ENCODE results near the gene MTERF4. TPM values are rescaled to one million over a fixed set of nuclear protein-coding genes. Genes with fewer than 3 reads are reported as not detected.
A peak's percentile ranks its signal among the peaks of the same experiment; 100 is the strongest.

The MTERF4 gene
- 100 to 1,000 TPM in 1 of 4 donors, 10 to 100 TPM in 3; 21.5 to 108 (median 41.3) TPM for total RNA-seq

- Histone ChIP-seq H3K4me1 (no peaks in the 10 kb centered on the region), H3K9me3 (no peaks in the 10 kb centered on the region), H3K27me3 (no peaks in the 10 kb centered on the region), H3K36me3 (no peaks in the 10 kb centered on the region), H3K4me3 (peak within 1 kb of the TSS; percentile 70 to 90), H3K27ac (peak within 1 kb of the TSS; percentile 87 to 93)
- peak; percentile 80 to 84 for DNase-seq
- intact Hi-C loops (cut with DNase I; ENCODE audit: low total_unique reads): no loop called here
- TF ChIP-seq CTCF (IDR thresholded peaks at IDR 0.05): peak in 1 of 4 experiments; percentile 3
- peak; percentile 21 to 58 for TF ChIP-seq POLR2A (IDR thresholded peaks at IDR 0.05)
Measured at GRCh38 chr2:241102239-241102803, at the start of gene MTERF4. MTERF4 (minus strand) TSS chr2:241102287; CDS start chr2:241102273, 14 bp downstream.

- intact Hi-C loops (cut with DNase I; ENCODE audit: low total_unique reads): no loop called here
- Histone ChIP-seq H3K4me3 (peak overlapping the region; percentile 51 to 82), H3K36me3 (no peaks in the 10 kb centered on the region), H3K27me3 (no peaks in the 10 kb centered on the region), H3K4me1 (peaks cover 0 to 4% of the 10 kb centered on the region in 2 donors), H3K27ac (peak overlapping the region; percentile 80 to 81), H3K9me3 (no peaks in the 10 kb centered on the region)
- TF ChIP-seq POLR2A (IDR thresholded peaks at IDR 0.05): no peak
- TF ChIP-seq CTCF (IDR thresholded peaks at IDR 0.05): no peak
- DNase-seq: no peak
Measured at GRCh38 chr2:241150660-241151530, 48.8 kb upstream of the MTERF4 start.

GRCh38 chr2:241149925-241150659, 48.0 kb upstream of the MTERF4 start, which contains the start of gene PPP1R7:
PPP1R7 (plus strand) TSS chr2:241150467; CDS start chr2:241150496, 29 bp downstream.
- intact Hi-C loops (cut with DNase I; ENCODE audit: low total_unique reads): no loop called here
- peak within 1 kb of the TSS; percentile 80 to 81 for H3K27ac ChIP-seq

GRCh38 chr2:241149675-241149924, 47.5 kb upstream of the MTERF4 start:
- Histone ChIP-seq H3K27ac (peak overlapping the region in 1 of 2 donors; percentile 55), H3K9me3 (no peaks in the 10 kb centered on the region), H3K4me1 (peaks cover 0 to 4% of the 10 kb centered on the region in 2 donors), H3K36me3 (no peaks in the 10 kb centered on the region), H3K4me3 (peak overlapping the region; percentile 51 to 82), H3K27me3 (no peaks in the 10 kb centered on the region)
- intact Hi-C loops (cut with DNase I; ENCODE audit: low total_unique reads): no loop called here
- no peak for DNase-seq
- TF ChIP-seq POLR2A (IDR thresholded peaks at IDR 0.05) (no peak), CTCF (IDR thresholded peaks at IDR 0.05) (no peak)

More at GRCh38 chr2:241149925-241150659, 48.0 kb upstream of the MTERF4 start, which contains the start of gene PPP1R7:
- TF ChIP-seq POLR2A (IDR thresholded peaks at IDR 0.05): peak in 1 of 2 donors; percentile 71
- peak in 2 of 4 experiments; percentile 18 to 24 for TF ChIP-seq CTCF (IDR thresholded peaks at IDR 0.05)
- Histone ChIP-seq H3K4me3 (peak within 1 kb of the TSS; percentile 51 to 82), H3K4me1 (peaks cover 0 to 4% of the 10 kb centered on the region in 2 donors), H3K36me3 (no peaks in the 10 kb centered on the region), H3K9me3 (no peaks in the 10 kb centered on the region), H3K27me3 (no peaks in the 10 kb centered on the region)
- peak; percentile 92 to 93 for DNase-seq

Measured in uterus (tissue), 4 donors.